Hepatocyte (in vitro differentiated cells): Measurements from ENCODE around the gene HSPB7. TPM values are rescaled to one million over a fixed set of nuclear protein-coding genes. Genes with fewer than 3 reads are reported as not detected.
"Not testable (repeated sequence)": the region's sequence is repeated elsewhere in the genome, so short reads cannot be mapped to it uniquely, and the experiment has no call there.

Source experiments
- DNase-seq: peaks from one replicate; pipeline ENCODE4 v3.0.0-alpha.2; 2016; ENCODE audit warnings: low spot score
- H2AFZ ChIP-seq: fragments of 200-600 bp; sonication (generic); 2 replicates; pipeline ENCODE4 v1.6.0; 2016; ENCODE audit warnings: antibody characterized with exemption, mild to moderate bottlenecking
- H3K27ac ChIP-seq: fragments of 200-600 bp; sonication (generic); 2 replicates; pipeline ENCODE4 v1.5.1; 2016; ENCODE audit warnings: mild to moderate bottlenecking
- H3K27me3 ChIP-seq: fragments of 200-600 bp; sonication (generic); 2 replicates; pipeline ENCODE4 v1.6.1; 2016
- H3K36me3 ChIP-seq: fragments of 200-600 bp; sonication (generic); replicated peaks from 2 replicates; pipeline ENCODE4 v1.5.1; 2016; ENCODE audit warnings: low read depth; ENCODE audit not compliant: insufficient read depth
- H3K4me1 ChIP-seq: fragments of 200-600 bp; sonication (generic); 2 replicates; pipeline ENCODE4 v1.5.1; 2016; ENCODE audit warnings: mild to moderate bottlenecking, moderate library complexity; ENCODE audit not compliant: insufficient read depth
- H3K4me2 ChIP-seq: fragments of 200-600 bp; sonication (generic); 2 replicates; pipeline ENCODE4 v1.6.0; 2016
- H3K4me3 ChIP-seq: fragments of 200-600 bp; sonication (generic); 2 replicates; pipeline ENCODE4 v1.5.1; 2016; ENCODE audit warnings: mild to moderate bottlenecking
- H3K79me2 ChIP-seq: fragments of 200-600 bp; sonication (generic); 2 replicates; pipeline ENCODE4 v1.6.0; 2017; ENCODE audit warnings: mild to moderate bottlenecking
- H3K9me2 ChIP-seq: fragments of 200-600 bp; sonication (generic); replicated peaks from 2 replicates; pipeline ENCODE4 v1.6.0; 2017; ENCODE audit warnings: mild to moderate bottlenecking; ENCODE audit not compliant: insufficient read depth
- H3K9me3 ChIP-seq: fragments of 200-600 bp; sonication (generic); 2 replicates; pipeline ENCODE4 v1.5.1; 2016; ENCODE audit warnings: low read depth, mild to moderate bottlenecking
- H4K20me1 ChIP-seq: fragments of 200-600 bp; sonication (generic); 2 replicates; pipeline ENCODE4 v1.6.0; 2016; ENCODE audit warnings: mild to moderate bottlenecking; ENCODE audit not compliant: insufficient read depth, poor library complexity, severe bottlenecking
- CTCF ChIP-seq: fragments of 200-600 bp; sonication (generic); IDR thresholded peaks from 2 replicates; pipeline ENCODE4 v1.5.1; 2016; ENCODE audit warnings: antibody characterized with exemption, mild to moderate bottlenecking; ENCODE audit not compliant: poor library complexity
- EZH2 ChIP-seq: fragments of 200-600 bp; sonication (generic); IDR thresholded peaks from 2 replicates; pipeline ENCODE4 v1.6.1; 2016; ENCODE audit warnings: antibody characterized with exemption, mild to moderate bottlenecking, borderline replicate concordance
- EZH2phosphoT487 ChIP-seq: fragments of 200-600 bp; sonication (generic); IDR thresholded peaks from one replicate; pipeline ENCODE4 v1.6.1; 2018; ENCODE audit warnings: antibody characterized with exemption, mild to moderate bottlenecking, low read depth, moderate library complexity; ENCODE audit not compliant: unreplicated experiment, severe bottlenecking
- WGBS: methylation state at CpG from one replicate; pipeline ENCODE4 v1.1.6; 2016; ENCODE audit warnings: low lambda C conversion rate; ENCODE audit errors: missing lambda C conversion rate; 5-methylcytosine and 5-hydroxymethylcytosine counted together
- polyA plus RNA-seq: library from polyadenylated mRNA; unstranded; fragments of >200 nt; fragmentation: Nextera tagmentation; extraction: Ambion mirVana; gene quantifications from 2 replicates; pipeline ENCODE4 v1.2.1, GENCODE V29; 2016
- total RNA-seq: library from RNA; depleted of rRNA; stranded (reverse); fragments of >200 nt; gene quantifications from 2 replicates; pipeline ENCODE4 v1.2.3, GENCODE V29; 2014

The HSPB7 gene
- total and polyA plus RNA-seq, 2 experiments from 2014 or later: 17.4 to 59.4 TPM

- H3K4me3 ChIP-seq: no peak overlapping the region
- no peaks in the 10 kb centered on the region for H3K79me2 ChIP-seq
- H3K27me3 ChIP-seq: no peaks in the 10 kb centered on the region
- no peaks in the 10 kb centered on the region for H3K9me3 ChIP-seq
- no peak overlapping the region for H2AFZ ChIP-seq
- no peak for DNase-seq
- no peaks in the 10 kb centered on the region for H3K36me3 ChIP-seq
- H3K4me1 ChIP-seq: no peaks in the 10 kb centered on the region
- no peak overlapping the region for H3K27ac ChIP-seq
- no peak for TF ChIP-seq EZH2
- no peak for TF ChIP-seq EZH2phosphoT487
- TF ChIP-seq CTCF: no peak
- no peaks in the 10 kb centered on the region for H3K9me2 ChIP-seq
- no peaks in the 10 kb centered on the region for H4K20me1 ChIP-seq
- no peak overlapping the region for H3K4me2 ChIP-seq
- WGBS: 85% methylated on average over 8 of the region's 8 CpGs
These were observed 23.4 kb upstream of the HSPB7 start for GRCh38 chr1:16041200-16041599.

GRCh38 chr1:16039871-16040270 lies 22.0 kb upstream of the HSPB7 start:
- H3K9me3 ChIP-seq, H3K9me2 ChIP-seq, H3K36me3 ChIP-seq, H3K27ac ChIP-seq, H3K79me2 ChIP-seq, H2AFZ ChIP-seq, H3K4me2 ChIP-seq, H3K4me1 ChIP-seq, DNase-seq, H3K27me3 ChIP-seq, H3K4me3 ChIP-seq, H4K20me1 ChIP-seq: not testable (repeated sequence)
- 88% methylated on average over 6 of the region's 8 CpGs for WGBS

GRCh38 chr1:16038620-16038912 lies 20.7 kb upstream of the HSPB7 start:
- Histone ChIP-seq H4K20me1 (no peaks in the 10 kb centered on the region), H3K9me2 (no peaks in the 10 kb centered on the region), H3K27ac (no peak overlapping the region), H3K4me3 (no peak overlapping the region), H3K4me1 (no peaks in the 10 kb centered on the region), H3K79me2 (no peaks in the 10 kb centered on the region), H3K4me2 (no peak overlapping the region), H2AFZ (no peak overlapping the region), H3K9me3 (no peaks in the 10 kb centered on the region), H3K27me3 (no peaks in the 10 kb centered on the region), H3K36me3 (no peaks in the 10 kb centered on the region)
- no peak for TF ChIP-seq EZH2phosphoT487
- TF ChIP-seq EZH2: no peak
- no peak for TF ChIP-seq CTCF
- peak; percentile 58 for DNase-seq
- 68% methylated on average over 4 of the region's 4 CpGs for WGBS

GRCh38 chr1:16036461-16036860 lies 18.6 kb upstream of the HSPB7 start:
- not testable (repeated sequence) for DNase-seq, H3K27me3 ChIP-seq, H3K79me2 ChIP-seq, H3K9me3 ChIP-seq, H3K4me1 ChIP-seq, H3K27ac ChIP-seq, H3K9me2 ChIP-seq, H4K20me1 ChIP-seq, H3K4me3 ChIP-seq, H3K36me3 ChIP-seq, H2AFZ ChIP-seq, H3K4me2 ChIP-seq
- 96% methylated on average over 10 of the region's 11 CpGs for WGBS

- not testable (repeated sequence) for H3K27me3 ChIP-seq, H3K4me3 ChIP-seq, H3K27ac ChIP-seq, H3K9me3 ChIP-seq, H3K9me2 ChIP-seq, H3K36me3 ChIP-seq, H2AFZ ChIP-seq, H3K4me1 ChIP-seq, H3K79me2 ChIP-seq, DNase-seq, H3K4me2 ChIP-seq, H4K20me1 ChIP-seq
- WGBS: 60% methylated on average over 6 of the region's 7 CpGs
These were observed 15.3 kb upstream of the HSPB7 start for GRCh38 chr1:16033103-16033632.
